NCI-H128 (cell line): ENCODE results near the gene GPRASP3.
A peak's percentile ranks its signal among the peaks of the same experiment; 100 is the strongest.
"Not testable (repeated sequence)": the region's sequence is repeated elsewhere in the genome, so short reads cannot be mapped to it uniquely, and the experiment has no call there.

Experiments
- DNase-seq: peaks from one replicate; lab custom pipeline; 2025; ENCODE audit not compliant: unreplicated experiment; lab: John Stamatoyannopoulos, UW

GPRASP3 gene, protein sequence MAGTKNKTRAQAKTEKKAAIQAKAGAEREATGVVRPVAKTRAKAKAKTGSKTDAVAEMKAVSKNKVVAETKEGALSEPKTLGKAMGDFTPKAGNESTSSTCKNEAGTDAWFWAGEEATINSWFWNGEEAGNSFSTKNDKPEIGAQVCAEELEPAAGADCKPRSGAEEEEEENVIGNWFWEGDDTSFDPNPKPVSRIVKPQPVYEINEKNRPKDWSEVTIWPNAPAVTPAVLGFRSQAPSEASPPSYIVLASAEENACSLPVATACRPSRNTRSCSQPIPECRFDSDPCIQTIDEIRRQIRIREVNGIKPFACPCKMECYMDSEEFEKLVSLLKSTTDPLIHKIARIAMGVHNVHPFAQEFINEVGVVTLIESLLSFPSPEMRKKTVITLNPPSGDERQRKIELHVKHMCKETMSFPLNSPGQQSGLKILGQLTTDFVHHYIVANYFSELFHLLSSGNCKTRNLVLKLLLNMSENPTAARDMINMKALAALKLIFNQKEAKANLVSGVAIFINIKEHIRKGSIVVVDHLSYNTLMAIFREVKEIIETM

DNA sequence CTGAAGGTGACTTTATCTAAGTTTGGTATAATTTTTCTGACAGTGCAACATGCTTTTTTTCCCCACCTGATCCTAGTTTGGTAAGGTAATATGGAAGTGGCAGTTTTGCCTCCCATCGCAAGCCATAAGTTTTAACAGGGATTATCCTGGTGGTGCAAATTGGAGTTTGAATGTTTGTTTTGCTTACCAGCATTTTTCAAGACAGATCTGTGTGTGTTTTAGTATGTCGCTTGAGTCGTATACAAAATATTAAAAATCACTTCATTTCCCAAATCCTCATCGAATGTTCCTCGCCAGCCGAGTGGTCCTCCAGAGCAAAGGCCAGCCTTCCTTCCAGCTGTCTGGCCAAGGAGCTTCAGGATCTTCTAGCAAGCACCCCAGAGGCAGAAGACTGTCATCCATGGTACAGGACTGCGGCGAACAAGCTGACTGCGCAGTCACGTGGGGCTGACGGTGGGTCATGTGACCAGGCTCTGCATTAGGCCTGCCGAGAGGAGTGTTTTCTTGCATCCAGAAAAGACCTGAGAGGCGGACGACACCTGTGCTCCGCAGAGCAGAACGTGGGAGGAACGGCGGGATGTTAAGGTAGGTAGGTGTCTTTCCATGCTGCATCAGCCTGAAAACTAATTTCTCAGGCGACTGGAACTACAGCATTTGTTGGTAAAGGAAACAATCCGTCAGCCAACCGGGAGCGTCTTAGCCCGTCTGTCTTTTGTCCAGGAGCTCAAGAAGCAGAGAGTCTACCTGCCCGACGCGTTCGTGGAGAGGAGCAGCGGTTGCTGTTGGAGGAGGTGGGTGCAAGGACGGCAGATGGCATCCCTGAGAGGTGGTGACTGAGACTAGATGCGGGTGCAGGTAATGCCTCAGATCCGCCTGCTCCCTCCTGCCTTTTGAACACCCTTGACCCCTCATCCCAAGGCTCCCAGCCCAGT is at the start of gene GPRASP3:
Gene GPRASP3, plus strand, starts transcription at position 507 of the 932 bp plus-strand sequence. CDS start 28,253 bp downstream, outside the sequence.
- peak; percentile 44 for DNase-seq

DNA sequence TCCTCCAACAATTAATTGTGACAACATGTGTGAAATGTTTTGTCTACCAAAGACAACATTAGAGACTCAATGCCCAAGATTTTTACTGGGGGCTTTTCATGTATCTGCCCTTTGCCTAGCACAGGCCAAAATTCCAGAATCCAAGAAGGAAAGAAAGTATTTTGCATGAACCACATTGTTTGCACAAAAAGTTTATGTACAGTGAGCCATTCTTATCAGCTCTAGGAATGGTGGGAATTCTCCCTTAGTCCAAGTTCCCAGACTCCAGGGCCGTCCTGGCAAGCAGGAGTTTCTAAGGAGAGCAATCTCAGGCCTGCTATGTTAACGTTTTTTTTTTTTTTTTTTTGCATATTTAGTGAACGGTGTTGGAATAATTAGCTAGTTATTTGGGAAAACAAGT is 47.7 kb upstream of the GPRASP3 start:
- DNase-seq = no peak

DNA sequence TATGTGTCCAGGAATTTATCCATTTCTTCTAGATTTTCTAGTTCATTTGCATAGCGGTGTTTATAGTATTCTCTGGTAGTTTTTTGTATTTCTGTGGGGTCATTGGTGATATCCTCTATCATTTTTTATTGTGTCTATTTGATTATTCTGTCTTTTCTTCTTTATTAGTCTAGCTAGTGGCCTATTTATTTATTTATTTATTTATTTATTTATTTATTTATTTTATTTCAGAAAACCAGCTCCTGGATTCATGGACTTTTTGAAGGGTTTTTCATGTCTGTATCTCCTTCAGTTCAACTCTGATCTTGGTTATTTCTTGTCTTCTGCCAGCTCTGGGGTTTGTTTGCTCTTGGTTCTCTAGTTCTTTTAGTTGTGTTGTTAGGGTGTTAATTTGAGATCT is 43.1 kb upstream of the GPRASP3 start:
- DNase-seq = not testable (repeated sequence)

DNA sequence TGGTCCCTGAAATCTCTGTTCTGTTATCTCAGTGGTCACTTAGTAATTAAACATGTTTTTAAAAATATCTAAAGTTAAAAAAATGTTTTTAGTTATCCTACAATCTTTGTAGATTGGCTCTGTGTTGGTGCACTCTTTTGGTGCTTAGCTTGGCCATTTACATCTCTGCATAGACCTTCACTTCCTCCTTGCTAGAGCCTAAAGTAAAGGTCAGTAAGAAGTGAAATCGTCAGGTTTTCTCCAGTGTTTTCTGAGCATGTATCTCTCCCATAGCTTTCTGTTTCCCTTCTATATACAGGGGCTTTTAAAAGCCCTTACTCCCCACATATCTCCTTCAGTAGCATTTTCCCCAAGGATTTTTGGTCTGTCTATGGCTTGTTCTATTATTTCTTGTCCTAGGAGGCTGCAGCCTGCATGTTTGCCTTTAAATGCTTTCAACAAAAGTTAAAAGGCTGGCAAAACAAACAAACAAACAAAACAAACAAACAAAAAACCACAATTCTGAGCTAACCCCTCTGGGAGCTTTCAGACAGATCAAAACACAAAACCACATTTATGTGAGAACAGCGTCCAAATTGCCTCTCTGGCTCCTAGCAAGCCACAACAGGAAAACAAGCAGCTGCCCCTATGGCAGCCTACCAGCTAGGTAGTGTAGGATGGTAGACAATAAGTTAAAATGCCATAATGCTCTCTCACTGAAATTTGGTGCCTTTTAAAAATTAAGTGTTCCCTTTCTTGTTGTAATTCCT is 35.6 kb upstream of the GPRASP3 start:
- DNase-seq = no peak

DNA sequence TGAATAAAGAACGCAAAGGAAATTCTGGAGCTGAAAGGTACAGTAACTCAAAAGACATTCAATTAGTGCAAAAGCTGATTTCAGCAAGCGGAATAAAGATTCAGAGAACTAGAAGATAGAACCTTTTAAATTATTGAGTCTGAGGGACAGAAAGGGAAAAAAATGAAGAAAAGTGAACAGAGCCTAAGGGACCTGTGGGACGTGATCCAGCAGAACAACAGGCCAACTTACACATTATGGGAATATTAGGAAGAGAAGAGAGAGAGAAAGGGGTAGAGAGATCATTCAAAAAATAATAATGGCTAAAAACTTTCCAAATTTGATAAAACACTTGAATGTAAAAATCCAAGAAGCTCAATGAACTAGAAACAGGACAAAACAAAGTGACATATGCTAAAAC is 25.8 kb upstream of the GPRASP3 start:
- DNase-seq = no peak

DNA sequence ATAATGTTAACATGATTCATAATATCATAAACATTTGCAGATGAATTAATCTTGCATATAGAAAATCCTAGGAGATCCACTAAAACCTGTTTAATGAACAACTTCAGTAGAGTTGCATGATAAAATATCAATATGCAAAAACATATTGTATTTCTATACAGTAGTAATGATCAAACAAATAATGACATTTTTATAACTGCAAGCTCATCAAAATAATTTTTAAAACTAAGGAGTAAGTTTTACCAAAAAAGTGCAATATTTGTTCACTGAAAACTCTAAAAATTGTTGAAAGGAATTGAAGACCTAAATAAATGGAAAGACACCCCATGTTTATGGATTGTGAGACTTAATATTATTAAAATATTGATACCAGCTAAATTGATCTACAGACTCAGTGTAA is 24.2 kb upstream of the GPRASP3 start:
- no peak for DNase-seq

DNA sequence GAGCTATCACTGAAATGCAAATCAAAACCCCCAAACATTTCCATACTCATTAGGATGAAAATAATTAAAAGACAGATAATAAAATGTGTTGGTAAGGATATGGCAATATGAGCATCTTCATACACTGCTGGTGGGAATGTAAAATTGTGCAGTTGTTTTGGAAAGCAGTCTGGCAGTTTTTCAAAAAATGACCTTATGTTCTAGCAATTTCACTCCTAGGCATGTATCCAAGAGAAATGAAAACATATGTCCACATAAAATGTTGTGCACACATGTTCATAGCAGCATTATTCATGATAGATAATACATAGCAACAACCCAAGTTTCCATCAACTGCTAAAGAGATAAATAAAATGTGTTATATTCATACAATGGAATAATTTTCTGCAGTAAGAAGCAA is 23.0 kb upstream of the GPRASP3 start:
- no peak for DNase-seq

DNA sequence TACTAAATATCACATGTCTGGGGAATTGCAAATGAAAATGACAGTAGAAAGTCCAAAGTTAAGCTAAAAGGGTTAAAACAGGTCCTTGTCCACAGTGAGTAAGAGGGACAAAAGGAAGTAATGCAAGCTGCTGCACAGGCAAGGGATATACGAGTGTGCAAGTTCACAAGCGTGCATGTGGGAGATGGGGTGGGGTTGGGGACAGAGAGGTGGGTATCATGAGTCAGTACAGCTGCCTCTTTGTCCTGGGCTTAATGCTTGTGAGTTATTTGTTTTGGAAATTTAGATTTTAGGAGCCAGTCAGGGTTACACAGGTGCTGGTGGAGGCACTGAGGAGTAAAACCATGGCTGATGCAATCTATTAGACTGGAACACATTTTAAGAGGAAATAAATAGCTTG is 11.6 kb upstream of the GPRASP3 start:
- no peak for DNase-seq

DNA sequence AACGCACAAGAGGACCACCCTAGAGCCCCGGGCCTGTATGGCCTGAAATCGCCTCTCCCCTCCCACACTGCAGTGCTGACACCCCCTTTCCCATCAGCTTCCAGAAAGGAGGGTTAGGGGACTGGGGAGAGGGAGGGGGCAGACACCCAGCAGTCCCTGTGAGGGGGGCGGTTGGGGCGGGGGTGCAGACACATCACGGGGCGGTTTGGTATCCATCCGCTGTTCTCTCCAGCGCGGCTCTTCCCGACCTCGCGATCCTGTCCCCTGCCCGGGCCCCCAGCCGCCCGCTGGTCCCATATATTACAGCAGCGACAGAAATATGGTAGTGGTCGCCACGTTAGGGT is 8.7 kb upstream of the GPRASP3 start:
- DNase-seq = no peak

DNA sequence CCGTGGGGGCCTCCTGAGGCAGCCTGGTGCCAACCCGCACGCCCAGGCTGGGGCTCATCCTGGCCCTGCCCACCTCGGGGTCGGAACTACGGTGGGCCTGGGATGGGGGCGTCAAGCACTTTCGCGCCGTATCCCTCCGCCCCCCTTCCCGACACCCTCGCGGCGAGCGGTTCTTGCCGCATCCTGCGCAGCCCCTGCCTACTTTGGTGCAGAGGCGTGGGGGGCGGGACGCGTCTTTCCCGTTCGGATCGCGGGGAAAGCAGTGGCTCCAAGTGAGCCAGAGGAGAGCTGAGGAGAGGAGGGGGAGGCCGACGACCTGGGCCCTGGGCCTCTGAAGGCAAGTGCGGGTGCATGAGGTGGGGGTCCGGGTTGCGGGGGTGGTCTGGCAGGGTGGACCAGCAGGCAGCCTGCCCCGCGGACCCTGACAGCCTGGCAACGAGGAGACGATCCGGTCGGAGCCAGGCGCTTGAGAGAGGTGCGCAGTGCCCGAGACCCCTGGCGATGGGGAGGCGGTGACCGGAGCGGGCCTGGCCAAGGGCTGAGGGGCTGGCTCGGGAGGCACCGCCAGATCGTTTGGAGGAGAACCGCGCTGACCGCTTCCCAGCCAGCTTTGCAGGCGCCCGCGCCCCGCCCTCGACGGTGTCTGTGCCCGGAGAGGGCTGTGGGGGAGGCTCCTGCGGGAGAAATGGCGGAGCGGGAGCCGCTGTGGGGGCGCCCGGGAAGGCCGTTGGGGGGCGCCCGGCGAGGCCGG is 8.2 kb upstream of the GPRASP3 start, which contains the start of gene GPRASP2:
Gene GPRASP2, plus strand, starts transcription at position 233 of the 751 bp plus-strand sequence. CDS start 2,422 bp downstream, outside the sequence.
- DNase-seq = peak; percentile 14

DNA sequence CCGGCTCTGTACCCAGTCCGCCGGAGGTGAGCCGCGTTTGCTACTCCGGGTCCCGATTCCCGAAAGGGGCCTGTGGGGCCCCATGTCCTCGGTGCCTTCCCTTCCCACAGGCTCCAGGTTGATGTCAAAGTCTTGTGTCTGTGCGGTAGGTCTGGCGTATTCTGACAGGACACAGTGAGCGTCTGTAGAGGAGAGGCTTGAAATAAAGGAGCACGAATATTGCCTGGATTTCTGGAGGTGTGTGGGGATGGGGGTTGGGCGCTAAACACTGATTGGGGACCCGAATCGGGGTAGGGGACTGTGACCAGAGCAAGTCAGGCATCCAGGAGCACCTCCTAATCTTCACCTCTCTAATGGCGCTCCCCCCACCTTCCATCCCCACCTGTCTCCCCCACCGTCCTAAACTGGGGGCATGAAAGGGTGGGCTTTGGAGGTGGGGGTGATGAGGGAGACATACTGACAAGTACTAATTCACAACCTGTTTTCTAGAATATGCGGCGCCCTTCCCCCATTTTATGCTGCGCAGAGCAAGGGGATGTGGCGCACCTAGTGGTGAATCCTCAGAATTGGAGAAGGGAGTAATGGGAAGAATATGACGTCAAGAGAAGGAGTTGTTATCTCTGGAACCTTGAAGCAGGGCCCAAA is 7.4 kb upstream of the GPRASP3 start:
- DNase-seq = no peak

DNA sequence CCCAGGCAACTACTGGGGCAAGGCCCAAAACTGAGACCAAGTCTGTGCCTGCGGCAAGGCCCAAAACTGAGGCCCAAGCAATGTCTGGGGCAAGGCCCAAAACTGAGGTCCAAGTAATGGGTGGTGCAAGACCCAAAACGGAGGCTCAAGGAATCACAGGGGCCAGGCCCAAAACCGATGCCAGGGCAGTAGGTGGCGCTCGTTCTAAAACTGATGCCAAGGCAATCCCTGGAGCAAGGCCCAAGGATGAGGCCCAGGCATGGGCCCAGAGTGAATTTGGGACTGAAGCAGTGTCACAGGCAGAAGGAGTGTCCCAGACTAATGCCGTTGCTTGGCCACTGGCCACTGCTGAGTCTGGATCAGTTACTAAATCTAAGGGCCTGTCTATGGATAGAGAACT is 5.5 kb upstream of the GPRASP3 start:
- no peak for DNase-seq

DNA sequence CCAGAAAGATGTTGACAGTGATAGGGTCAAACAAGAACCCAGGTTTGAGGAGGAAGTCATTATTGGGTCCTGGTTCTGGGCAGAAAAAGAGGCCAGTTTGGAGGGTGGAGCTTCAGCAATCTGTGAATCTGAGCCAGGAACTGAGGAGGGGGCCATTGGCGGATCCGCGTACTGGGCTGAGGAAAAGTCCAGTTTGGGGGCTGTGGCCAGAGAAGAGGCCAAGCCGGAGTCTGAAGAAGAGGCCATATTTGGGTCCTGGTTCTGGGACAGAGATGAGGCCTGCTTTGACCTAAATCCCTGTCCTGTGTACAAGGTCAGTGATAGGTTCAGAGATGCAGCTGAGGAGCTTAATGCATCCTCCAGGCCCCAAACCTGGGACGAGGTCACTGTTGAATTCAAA is 4.6 kb upstream of the GPRASP3 start:
- no peak for DNase-seq

DNA sequence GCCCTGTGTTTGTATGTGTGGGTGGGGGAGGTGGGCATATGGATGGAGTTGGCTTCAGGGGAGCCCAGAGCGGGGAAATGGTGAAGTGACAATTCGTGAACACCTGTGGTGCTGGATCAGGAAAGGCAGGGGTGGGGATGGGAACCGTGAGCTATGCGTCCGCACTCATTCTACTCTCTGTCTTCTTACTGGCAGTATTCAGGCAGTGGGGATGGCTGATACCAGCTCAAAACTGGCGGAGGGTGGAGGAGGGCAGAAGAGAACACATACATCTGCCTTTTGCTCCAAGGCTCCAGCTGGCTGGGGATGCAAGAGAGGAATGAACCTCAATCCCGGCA is 595 bp downstream of the GPRASP3 start:
- not testable (repeated sequence) for DNase-seq

DNA sequence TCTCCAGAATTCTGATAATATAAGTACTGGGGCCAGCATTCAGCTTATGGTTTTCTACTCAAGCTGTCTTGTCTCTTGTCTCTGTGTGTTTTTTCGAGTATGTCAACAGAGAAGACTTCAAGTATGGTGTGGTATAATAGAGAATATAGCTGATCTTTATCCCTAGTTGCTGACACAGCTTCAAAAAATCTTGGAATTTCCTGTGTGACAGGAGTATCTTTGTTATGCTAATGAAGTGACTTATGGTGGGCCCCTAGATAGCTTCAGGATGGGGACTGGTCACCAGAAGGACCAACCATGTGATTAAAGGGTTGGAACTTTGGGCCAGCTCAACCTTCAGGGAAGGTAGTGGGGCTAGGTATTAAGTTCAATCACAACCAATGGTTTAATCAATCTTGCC is 2.9 kb downstream of the GPRASP3 start:
- DNase-seq = no peak

DNA sequence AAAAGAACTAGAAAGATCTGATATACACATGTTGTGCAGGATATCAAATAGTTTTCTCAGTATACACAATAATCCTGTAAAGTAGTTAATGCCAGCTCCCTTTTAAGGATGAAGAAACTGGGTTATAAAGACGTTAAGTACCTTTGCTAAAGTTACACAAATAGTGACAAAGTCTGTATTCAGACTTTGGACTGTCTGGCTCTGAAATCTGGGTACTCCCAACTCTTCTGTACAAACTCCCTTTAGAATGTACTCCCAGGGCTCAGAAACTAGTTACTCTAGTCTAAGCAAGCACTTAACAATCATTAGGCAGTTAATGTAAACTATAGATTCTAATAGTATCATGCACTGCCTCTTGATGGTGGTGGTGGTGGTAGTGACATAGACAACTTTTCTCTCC is 7.2 kb downstream of the GPRASP3 start:
- no peak for DNase-seq

DNA sequence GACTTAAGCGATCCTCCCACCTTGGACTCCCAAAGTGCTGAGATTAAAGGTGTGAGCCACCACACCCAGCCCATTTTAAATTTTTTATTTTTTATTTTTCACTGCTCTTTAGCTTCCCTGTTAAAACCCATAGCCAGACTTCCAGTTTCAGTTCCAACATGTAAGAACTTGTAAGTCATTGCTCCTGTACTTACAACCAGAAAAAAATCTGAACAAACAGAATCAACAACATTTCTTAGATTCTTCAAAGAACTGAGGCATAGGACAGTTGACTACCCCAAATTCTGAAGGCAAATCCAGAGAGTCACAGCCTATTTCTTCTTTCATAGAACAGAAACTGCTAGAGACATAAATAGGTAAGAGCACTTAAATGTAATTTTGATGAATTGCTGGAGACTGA is 8.1 kb downstream of the GPRASP3 start:
- no peak for DNase-seq

DNA sequence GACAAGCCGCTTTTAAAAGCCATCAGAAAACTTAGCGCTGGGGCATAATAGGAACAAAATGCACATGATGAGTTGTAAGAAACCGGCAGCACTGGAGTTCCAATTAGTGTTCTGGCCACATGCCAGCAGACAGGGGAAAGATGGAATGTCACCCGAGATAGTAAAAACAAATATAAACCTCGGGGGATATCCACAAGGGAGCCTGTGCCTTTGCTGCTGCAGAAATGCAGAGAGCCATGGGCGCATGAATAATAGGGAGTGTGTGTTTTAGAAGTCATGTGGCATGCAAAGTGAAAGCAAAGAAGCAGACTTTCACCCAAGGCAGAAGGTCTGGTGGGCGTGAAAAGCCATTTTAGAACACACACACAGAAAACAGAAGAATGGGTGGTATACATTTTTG is 19.1 kb downstream of the GPRASP3 start:
- DNase-seq = no peak

DNA sequence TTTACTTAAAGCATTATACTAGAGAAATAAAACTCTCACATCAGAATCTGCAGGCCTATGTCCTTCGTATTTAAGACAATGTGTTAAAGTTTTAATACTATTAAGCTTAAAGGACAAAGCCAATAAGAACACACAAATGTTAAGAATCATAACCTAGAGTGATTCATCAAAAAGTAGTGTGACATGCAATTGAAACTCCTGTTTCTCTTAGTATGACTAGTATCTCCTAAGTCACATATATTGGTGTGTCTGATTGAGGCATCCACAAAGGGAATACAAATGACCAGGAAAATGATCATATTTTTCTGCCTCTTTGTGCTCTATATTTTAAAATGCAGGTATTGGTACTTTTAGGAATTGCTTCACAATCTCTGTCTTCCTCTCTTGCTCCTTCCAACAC is 23.8 kb downstream of the GPRASP3 start:
- no peak for DNase-seq

DNA sequence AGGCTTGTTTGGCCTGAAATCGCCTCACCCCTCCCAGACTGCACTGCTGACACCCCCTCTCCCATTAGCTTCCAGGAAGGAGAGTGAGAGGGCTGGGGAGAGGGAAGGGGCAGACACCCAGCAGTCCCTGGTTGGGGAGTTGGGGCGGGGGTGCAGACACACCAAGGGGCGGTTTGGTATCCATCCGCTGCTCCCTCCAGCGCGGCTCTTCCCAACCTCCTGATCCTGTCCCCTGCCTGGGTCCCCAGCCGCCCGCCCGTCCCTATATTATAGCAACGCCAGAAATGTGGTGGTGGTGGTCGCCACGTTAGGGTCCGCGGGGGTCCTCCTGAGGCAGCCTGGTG is 24.9 kb downstream of the GPRASP3 start:
- DNase-seq = no peak
